HCT116 (cell line): ENCODE results near the gene SNED1. TPM values are rescaled to one million over a fixed set of nuclear protein-coding genes. Genes with fewer than 3 reads are reported as not detected.
A peak's percentile ranks its signal among the peaks of the same experiment; 100 is the strongest.

ENCODE experiments used
- ATAC-seq: fragments of 200-7000 bp; cut with Tn5 transposase; 2 replicates; pipeline ENCODE4 v1.9.1; 2020; ENCODE audit warnings: mild to moderate bottlenecking, moderate library complexity
- BruUV-seq: library from RNA; stranded (reverse); fragments of 400-500 nt; replicated peaks from 2 replicates; lab custom pipeline; 2021; lab: Mats Ljungman, UMichigan
- CTCF ChIA-PET: fragments of 300-600 bp; sonication (Branson Sonifier 250); formaldehyde crosslinking; loops from one replicate; lab custom pipeline; 2021; ENCODE audit warnings: antibody characterized with exemption; lab: Charles Lee
- POLR2A ChIA-PET: fragments of 300-600, 350-600 bp; sonication (Branson Sonifier 250); formaldehyde crosslinking; loops from one replicate; lab custom pipeline; 2021; ENCODE audit warnings: antibody characterized with exemption; lab: Charles Lee
- RAD21 ChIA-PET, 2 experiments: fragments of 300-600 bp; sonication (Branson Sonifier 250); formaldehyde crosslinking; loops; one replicate each; lab custom pipeline; 2023; ENCODE audit warnings: low total read pairs in 2 of 2; ENCODE audit not compliant: uncharacterized antibody in 2 of 2, unreplicated experiment in 2 of 2, low non-redundant PET in 1 of 2; lab: Charles Lee
- DNase-seq: peaks from one replicate; pipeline ENCODE4 v3.0.0-alpha.2; 2010; ENCODE audit warnings: low read depth, low spot score
- H2AFZ ChIP-seq: fragments of 200-600 bp; shearing (Covaris generic), sonication (generic); 2 replicates; pipeline ENCODE4 v1.6.1; 2017; ENCODE audit warnings: low read depth, mixed run types, mixed read lengths, antibody characterized with exemption, low read length; ENCODE audit not compliant: poor library complexity, severe bottlenecking
- H3K27ac ChIP-seq: 2 replicates; pipeline ENCODE4 v1.5.1; 2012; ENCODE audit warnings: low read depth, low read length
- H3K27me3 ChIP-seq: fragments of 200-600 bp; sonication (generic); 2 replicates; pipeline ENCODE4 v1.6.1; 2016; ENCODE audit warnings: mixed run types, low read length, mixed read lengths; ENCODE audit not compliant: insufficient read depth
- H3K36me3 ChIP-seq, 2 experiments: fragments of 200-500 bp in 1 of 2; fragments of 200-600 bp in 1 of 2; sonication (Bioruptor generic) in 1 of 2; sonication (generic) in 1 of 2; 2 replicates each; pipeline versions ENCODE4 v1.5.1 to v1.6.1; 2014 to 2016; ENCODE audit warnings: low read length in 2 of 2, inconsistent platforms in 1 of 2, mixed read lengths in 1 of 2, mixed run types in 1 of 2; ENCODE audit not compliant: insufficient read depth in 2 of 2, control insufficient read depth in 1 of 2
- H3K4me1 ChIP-seq, 2 experiments: fragments of 200-600 bp in 1 of 2; sonication (generic) in 1 of 2; 2 replicates each; pipeline versions ENCODE4 v1.5.1 to v1.6.1; 2012 to 2017; ENCODE audit warnings: low read length in 2 of 2, inconsistent platforms in 1 of 2, mild to moderate bottlenecking in 1 of 2, mixed read lengths in 1 of 2, mixed run types in 1 of 2, moderate library complexity in 1 of 2; ENCODE audit not compliant: insufficient read depth in 2 of 2, control insufficient read depth in 1 of 2
- H3K4me2 ChIP-seq: fragments of 200-600 bp; sonication (generic); 2 replicates; pipeline ENCODE4 v1.6.1; 2017; ENCODE audit warnings: mixed run types, low read length, mixed read lengths
- H3K4me3 ChIP-seq, 2 experiments: fragments of 200-600 bp in 1 of 2; sonication (generic) in 1 of 2; replicated peaks in 1 of 2; 2 replicates each; pipeline ENCODE4 v1.5.1; 2011 to 2016; ENCODE audit warnings: low read length in 2 of 2, control low read depth in 1 of 2, low read depth in 1 of 2, mild to moderate bottlenecking in 1 of 2, mixed read lengths in 1 of 2, mixed run types in 1 of 2
- H3K79me2 ChIP-seq: fragments of 200-600 bp; sonication (generic); 2 replicates; pipeline ENCODE4 v1.6.1; 2017; ENCODE audit warnings: mild to moderate bottlenecking, mixed run types, low read length, moderate library complexity, mixed read lengths; ENCODE audit not compliant: insufficient read depth
- H3K9ac ChIP-seq: fragments of 200-600 bp; sonication (generic); 2 replicates; pipeline ENCODE4 v1.6.1; 2016; ENCODE audit warnings: low read length, mixed read lengths
- H3K9me2 ChIP-seq: fragments of 200-600 bp; sonication (generic), shearing (Covaris generic); 2 replicates; pipeline ENCODE4 v1.6.1; 2017; ENCODE audit warnings: mixed run types, mild to moderate bottlenecking, moderate library complexity; ENCODE audit not compliant: insufficient read depth
- H3K9me3 ChIP-seq, 2 experiments: fragments of 200-500 bp in 1 of 2; fragments of 200-600 bp in 1 of 2; sonication (Bioruptor generic) in 1 of 2; sonication (generic) in 1 of 2; 2 replicates each; pipeline ENCODE4 v1.6.1; 2014 to 2017; ENCODE audit warnings: low read length in 2 of 2, mixed read lengths in 2 of 2, inconsistent platforms in 1 of 2, low read depth in 1 of 2, mild to moderate bottlenecking in 1 of 2, mixed run types in 1 of 2, moderate library complexity in 1 of 2; ENCODE audit not compliant: control insufficient read depth in 1 of 2, insufficient read depth in 1 of 2
- H4K20me1 ChIP-seq: fragments of 200-600 bp; sonication (generic), shearing (Covaris generic); 2 replicates; pipeline ENCODE4 v1.6.1; 2017; ENCODE audit warnings: mixed run types, mild to moderate bottlenecking, moderate library complexity; ENCODE audit not compliant: insufficient read depth
- CBX3 ChIP-seq: IDR thresholded peaks from 2 replicates; pipeline ENCODE4 v1.6.1; 2012; ENCODE audit warnings: low read depth
- CEBPB ChIP-seq: IDR thresholded peaks from 2 replicates; pipeline ENCODE4 v1.6.1; 2012; ENCODE audit warnings: low read depth
- ELF1 ChIP-seq: IDR thresholded peaks from 2 replicates; pipeline ENCODE4 v1.6.1; 2012; ENCODE audit warnings: low read depth, borderline replicate concordance
- EZH2phosphoT487 ChIP-seq: fragments of 200-600 bp; IDR thresholded peaks from 2 replicates; pipeline ENCODE4 v1.6.1; 2018; ENCODE audit warnings: antibody characterized with exemption, borderline replicate concordance
- MAX ChIP-seq: IDR thresholded peaks from 2 replicates; pipeline ENCODE4 v1.6.1; 2012
- REST ChIP-seq: IDR thresholded peaks from 2 replicates; pipeline ENCODE4 v1.6.1; 2012; ENCODE audit warnings: low read depth
- SIN3A ChIP-seq: IDR thresholded peaks from 2 replicates; pipeline ENCODE4 v1.6.1; 2012; ENCODE audit warnings: low read depth
- SP1 ChIP-seq: IDR thresholded peaks from 2 replicates; pipeline ENCODE4 v1.6.1; 2012; ENCODE audit warnings: low read depth
- SRF ChIP-seq: IDR thresholded peaks from 2 replicates; pipeline ENCODE4 v1.6.1; 2012; ENCODE audit warnings: low read depth
- YY1 ChIP-seq: IDR thresholded peaks from 2 replicates; pipeline ENCODE4 v1.6.1; 2011; ENCODE audit warnings: low read length, low read depth, moderate library complexity, mild to moderate bottlenecking; ENCODE audit not compliant: insufficient replicate concordance; ENCODE audit errors: extremely low read depth
- ZBTB33 ChIP-seq: IDR thresholded peaks from 2 replicates; pipeline ENCODE4 v1.6.1; 2011; ENCODE audit warnings: mild to moderate bottlenecking, low read length, moderate library complexity; ENCODE audit not compliant: insufficient replicate concordance; ENCODE audit errors: extremely low read depth
- ZFX ChIP-seq: fragments of 450-650 bp; IDR thresholded peaks from 2 replicates; pipeline ENCODE4 v1.6.1; 2017
- intact Hi-C: fragments of 100-400 bp; cut with micrococcal nuclease; formaldehyde crosslinking; loops from 2 replicates; pipeline ENCODE4 v1.10.0; 2022
- total RNA-seq: library from RNA; stranded (reverse); gene quantifications from one replicate; pipeline ENCODE4 v1.2.1, GENCODE V29; 2021; ENCODE audit not compliant: unreplicated experiment

The SNED1 gene
- total RNA-seq, 1 experiment from 2014 or later: 9.6 TPM

GRCh38 chr2:241025639-241026038, 27.2 kb downstream of the SNED1 start:
- H3K79me2 ChIP-seq: no peaks in the 10 kb centered on the region
- DNase-seq (no peak), ATAC-seq (no peak)
- POLR2A ChIA-PET: no interaction called here
- H3K27ac ChIP-seq: no peak overlapping the region
- H3K9ac ChIP-seq: no peak overlapping the region
- TF ChIP-seq YY1 (no peak), CBX3 (peak; percentile 96)
- H3K27me3 ChIP-seq: no peaks in the 10 kb centered on the region
- H2AFZ ChIP-seq: no peak overlapping the region
- no peak overlapping the region for H3K4me2 ChIP-seq
- no TSS peak for BruUV-seq
- H3K9me2 ChIP-seq: no peaks in the 10 kb centered on the region
- intact Hi-C loops: no loop called here
- peaks cover 12 to 18% of the 10 kb centered on the region in 2 experiments; a peak in 2 of 4 replicates for H3K9me3 ChIP-seq
- no peaks in the 10 kb centered on the region for H3K36me3 ChIP-seq
- RAD21 ChIA-PET: interaction anchor here in 1 of 2 experiments (0.7 kb wide), 1 partner anchor 1882 kb away, joined by 7 read pairs; no protein-coding TSS in a partner anchor
- H4K20me1 ChIP-seq: no peaks in the 10 kb centered on the region
- CTCF ChIA-PET: no interaction called here
- no peak overlapping the region for H3K4me3 ChIP-seq
- H3K4me1 ChIP-seq: no peaks in the 10 kb centered on the region

- H3K79me2 ChIP-seq: no peaks in the 10 kb centered on the region
- peaks cover 12 to 17% of the 10 kb centered on the region in 2 experiments; a peak in 2 of 4 replicates for H3K9me3 ChIP-seq
- H3K4me1 ChIP-seq: no peaks in the 10 kb centered on the region
- ATAC-seq (no peak), DNase-seq (no peak)
- H3K4me3 ChIP-seq: no peak overlapping the region
- ChIA-PET POLR2A (no interaction called here), RAD21 (no interaction called here), CTCF (no interaction called here)
- H3K27me3 ChIP-seq: no peaks in the 10 kb centered on the region
- no peak overlapping the region for H2AFZ ChIP-seq
- no peak overlapping the region for H3K27ac ChIP-seq
- intact Hi-C loops: no loop called here
- H3K9me2 ChIP-seq: no peaks in the 10 kb centered on the region
- no peaks in the 10 kb centered on the region for H3K36me3 ChIP-seq
- no peak overlapping the region for H3K9ac ChIP-seq
- H3K4me2 ChIP-seq: no peak overlapping the region
- BruUV-seq: no TSS peak
- no peaks in the 10 kb centered on the region for H4K20me1 ChIP-seq
- TF ChIP-seq CEBPB (no peak), EZH2phosphoT487 (no peak), MAX (no peak), SP1 (no peak), REST (no peak), ZBTB33 (no peak), CBX3 (no peak), ELF1 (no peak), SIN3A (no peak), SRF (no peak), ZFX (no peak)
Measured at GRCh38 chr2:241029599-241030332, 31.3 kb downstream of the SNED1 start.
